Measurements from ENCODE around the gene PRKCH. TPM values are rescaled to one million over a fixed set of nuclear protein-coding genes. Genes with fewer than 3 reads are reported as not detected.

The PRKCH gene
- total RNA-seq, 1 experiment from 2014 or later, result 5.2 TPM

- no peaks in the 10 kb centered on the region for H3K9me3 Mint-ChIP-seq
- H2AFZ ChIP-seq (ENCODE audit: low read length), result no peak overlapping the region
- H2BK20ac ChIP-seq (ENCODE audit: low read depth, low read length, poor library complexity, severe bottlenecking), result no peak overlapping the region
- H3K14ac ChIP-seq (ENCODE audit: insufficient read depth, low read length), result no peak overlapping the region
- no peaks in the 10 kb centered on the region for H3K79me2 ChIP-seq (ENCODE audit: insufficient read depth, low read length)
- no peaks in the 10 kb centered on the region for H3K79me1 ChIP-seq (ENCODE audit: insufficient read depth, low read depth, low read length, poor library complexity, severe bottlenecking)
- no peaks in the 10 kb centered on the region for H3K9me3 ChIP-seq (ENCODE audit: control insufficient read depth, low read depth, low read length)
- H3K27ac ChIP-seq (ENCODE audit: insufficient read length, low read depth, low read length), result no peak overlapping the region
- H3K36me3 Mint-ChIP-seq (ENCODE audit: insufficient read depth in 1 of 3, low read depth in 3 of 3), result peaks cover 0 to 2% (median 0%) of the 10 kb centered on the region in 3 experiments; a peak in 3 of 7 replicates
- H3K18ac ChIP-seq (ENCODE audit: insufficient read length, low read depth, low read length), result no peak overlapping the region
- H4K5ac ChIP-seq (ENCODE audit: insufficient read length, low read depth, low read length), result no peak overlapping the region
- TF ChIP-seq CTCF (conservative IDR thresholded peaks at IDR 0.05), result no peak
- H4K20me1 ChIP-seq (ENCODE audit: control insufficient read depth, insufficient read depth, insufficient read length), result no peaks in the 10 kb centered on the region
- no peak overlapping the region for H3K4ac ChIP-seq (ENCODE audit: low read depth, low read length)
- no peak overlapping the region for H2AK5ac ChIP-seq (ENCODE audit: insufficient read length, low read length)
- no peak overlapping the region for H4K8ac ChIP-seq (replicated peaks; ENCODE audit: insufficient read length, low read depth, low read length)
- H3K23ac ChIP-seq (ENCODE audit: insufficient read length, low read depth, low read length), result no peak overlapping the region
- no peak overlapping the region for H4K91ac ChIP-seq (ENCODE audit: insufficient read length, low read depth, low read length)
- H2BK120ac ChIP-seq (ENCODE audit: low read depth, low read length, poor library complexity, severe bottlenecking), result no peak overlapping the region
- peak overlapping the region in 1 of 3 experiments; percentile 41; a peak in 2 of 7 replicates for H3K27ac Mint-ChIP-seq
- H3K9ac ChIP-seq (ENCODE audit: extremely low read depth, insufficient read length, low read length), result no peak overlapping the region
- H3K4me1 Mint-ChIP-seq, result peaks cover 31% of the 10 kb centered on the region in 2 experiments
- no peak overlapping the region for H2BK12ac ChIP-seq (ENCODE audit: insufficient read length, low read depth, low read length)
- H3K4me1 ChIP-seq (ENCODE audit: insufficient read depth, low read length), result peaks cover 10% of the 10 kb centered on the region; the same call in 1 of the 2 replicates
- no peak overlapping the region for H3K4me3 Mint-ChIP-seq
- H3K23me2 ChIP-seq (ENCODE audit: insufficient read length, low read depth, low read length, poor library complexity, severe bottlenecking), result no peaks in the 10 kb centered on the region
- no peak overlapping the region for H2BK5ac ChIP-seq (ENCODE audit: insufficient read length, low read length)
- no peaks in the 10 kb centered on the region for H3K27me3 Mint-ChIP-seq (ENCODE audit: low read depth)
- H3K27me3 ChIP-seq (ENCODE audit: insufficient read depth, low read length), result no peaks in the 10 kb centered on the region; the same call in 1 of the 2 replicates
- no peak for DNase-seq
- WGBS (ENCODE audit: extremely low coverage, insufficient read length, low lambda C conversion rate), result no CpG with 5 or more reads among the region's 3 CpGs
- H3K56ac ChIP-seq (ENCODE audit: insufficient read length, low read depth, low read length), result no peak overlapping the region
- no peak overlapping the region for H3K4me2 ChIP-seq (ENCODE audit: insufficient read depth, insufficient read length, low read length)
- H2BK15ac ChIP-seq (ENCODE audit: low read depth, low read length), result no peak overlapping the region
- no peak overlapping the region for H3T11ph ChIP-seq (ENCODE audit: low read length)
Measured at GRCh38 chr14:61551384-61551783, 230.0 kb downstream of the PRKCH start.
